Neural crest cell (in vitro differentiated cells): ENCODE results near the gene IGFBPL1. TPM values are rescaled to one million over a fixed set of nuclear protein-coding genes. Genes with fewer than 3 reads are reported as not detected.

Experiments
- DNase-seq: peaks from one replicate; pipeline ENCODE4 v3.0.0; 2021; ENCODE audit warnings: low read depth, mixed read lengths, low spot score
- H3K27ac Mint-ChIP-seq: one replicate; pipeline ENCODE4 v1.8.0; 2021; ENCODE audit warnings: mild to moderate bottlenecking, mixed read lengths; ENCODE audit not compliant: unreplicated experiment
- H3K27me3 Mint-ChIP-seq: 2 replicates; pipeline ENCODE4 v1.8.0; 2021; ENCODE audit warnings: low read depth, mild to moderate bottlenecking, mixed read lengths
- H3K36me3 Mint-ChIP-seq: 2 replicates; pipeline ENCODE4 v1.8.0; 2021; ENCODE audit warnings: low read depth, mild to moderate bottlenecking, mixed read lengths
- H3K4me1 Mint-ChIP-seq: 2 replicates; pipeline ENCODE4 v1.8.0; 2021; ENCODE audit warnings: mixed read lengths
- H3K4me3 Mint-ChIP-seq: one replicate; pipeline ENCODE4 v1.8.0; 2021; ENCODE audit warnings: mild to moderate bottlenecking, mixed read lengths
- H3K9me3 Mint-ChIP-seq: 2 replicates; pipeline ENCODE4 v1.8.0; 2021; ENCODE audit warnings: mixed read lengths
- CTCF ChIP-seq: fragments of 200-600 bp; sonication (generic); conservative IDR thresholded peaks from 2 replicates; pipeline ENCODE4 v1.5.0; 2021; ENCODE audit warnings: antibody characterized with exemption, mild to moderate bottlenecking
- total RNA-seq: library from RNA; stranded (reverse); gene quantifications from 2 replicates; pipeline ENCODE4 v1.2.1, GENCODE V29; 2021

IGFBPL1 gene
- total RNA-seq, 1 donor from 2014 or later = 63.8 TPM

DNA sequence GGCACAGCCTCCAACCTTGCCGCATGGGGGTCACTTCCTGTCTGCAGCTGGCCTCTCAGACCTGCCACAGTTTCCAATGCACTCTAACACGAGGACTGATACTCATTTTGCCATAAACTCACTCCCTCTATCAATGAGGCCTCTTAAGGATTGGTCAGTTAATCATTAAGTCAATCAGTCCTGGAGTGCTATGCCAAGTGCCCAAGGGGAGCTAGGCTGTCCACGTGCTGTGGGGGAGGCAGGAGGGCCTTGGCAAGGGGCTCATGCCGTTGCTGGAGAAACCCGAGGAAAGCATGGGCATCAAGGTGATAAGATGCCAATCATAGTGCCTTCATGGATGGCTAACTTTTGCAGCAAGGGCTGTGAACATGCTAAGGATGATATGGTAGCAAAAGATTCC is 33.4 kb downstream of the IGFBPL1 start:
- H3K4me3 Mint-ChIP-seq = peak overlapping the region; percentile 95
- peaks cover 9% of the 10 kb centered on the region for H3K27me3 Mint-ChIP-seq
- H3K36me3 Mint-ChIP-seq = peaks cover 3% of the 10 kb centered on the region
- H3K27ac Mint-ChIP-seq = no peak overlapping the region
- TF ChIP-seq CTCF = no peak
- no peaks in the 10 kb centered on the region for H3K9me3 Mint-ChIP-seq
- DNase-seq = no peak
- peaks cover 44% of the 10 kb centered on the region for H3K4me1 Mint-ChIP-seq

- H3K36me3 Mint-ChIP-seq = peaks cover 3% of the 10 kb centered on the region
- no peak overlapping the region for H3K27ac Mint-ChIP-seq
- peak overlapping the region; percentile 95 for H3K4me3 Mint-ChIP-seq
- H3K4me1 Mint-ChIP-seq = peaks cover 44% of the 10 kb centered on the region
- no peak for TF ChIP-seq CTCF
- no peaks in the 10 kb centered on the region for H3K9me3 Mint-ChIP-seq
- DNase-seq = no peak
- peaks cover 9% of the 10 kb centered on the region for H3K27me3 Mint-ChIP-seq
Measured at GRCh38 chr9:38390442-38390841, 33.8 kb downstream of the IGFBPL1 start.

DNA sequence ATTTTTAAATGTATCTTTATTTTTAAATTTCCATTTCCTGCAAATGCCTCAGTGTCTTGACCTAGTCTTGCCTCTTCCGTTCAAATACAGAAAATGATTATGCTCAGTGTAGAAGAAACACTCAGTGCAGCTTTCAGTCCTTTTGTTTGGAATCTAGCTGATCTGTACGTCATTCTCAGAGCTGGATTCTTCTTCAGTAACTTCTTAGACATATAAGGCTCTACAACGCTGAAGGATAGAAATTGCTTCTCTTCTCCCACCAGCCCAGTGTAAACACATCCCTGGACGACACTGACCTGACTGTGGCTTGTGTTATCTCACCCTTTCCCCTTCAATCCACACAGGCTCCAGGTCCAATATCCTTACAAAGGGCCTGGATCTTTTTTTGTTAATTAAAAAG is 34.9 kb downstream of the IGFBPL1 start:
- TF ChIP-seq CTCF = no peak
- Mint-ChIP-seq H3K27ac (no peak overlapping the region), H3K4me1 (peaks cover 41% of the 10 kb centered on the region), H3K9me3 (peaks cover 8% of the 10 kb centered on the region), H3K4me3 (peak overlapping the region; percentile 45), H3K27me3 (peaks cover 9% of the 10 kb centered on the region), H3K36me3 (no peaks in the 10 kb centered on the region)
- DNase-seq = no peak

- no peaks in the 10 kb centered on the region for H3K36me3 Mint-ChIP-seq
- no peak overlapping the region for H3K27ac Mint-ChIP-seq
- H3K9me3 Mint-ChIP-seq = peaks cover 8% of the 10 kb centered on the region
- H3K4me1 Mint-ChIP-seq = peaks cover 35% of the 10 kb centered on the region
- DNase-seq = no peak
- H3K4me3 Mint-ChIP-seq = no peak overlapping the region
- peaks cover 9% of the 10 kb centered on the region for H3K27me3 Mint-ChIP-seq
- TF ChIP-seq CTCF = no peak
Measured at GRCh38 chr9:38388283-38389223, 35.7 kb downstream of the IGFBPL1 start.

DNA sequence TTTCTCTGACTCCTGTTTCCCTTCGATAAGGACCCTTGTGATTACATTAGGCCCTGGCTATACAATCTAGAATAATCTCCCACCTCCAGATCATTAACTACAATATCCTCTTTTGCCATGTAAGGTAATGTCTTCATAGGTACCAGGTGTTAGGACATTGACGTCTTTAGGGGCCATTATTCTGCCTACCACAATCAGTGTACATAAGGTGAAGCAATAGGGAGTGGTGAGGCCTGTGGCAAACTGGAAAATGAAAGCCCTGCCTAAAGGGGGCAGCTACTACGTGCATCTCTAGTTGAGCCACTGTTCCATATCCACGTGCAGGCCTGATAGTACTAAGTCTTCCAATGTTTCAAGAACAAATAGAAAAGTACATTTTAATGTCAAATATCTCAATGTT is 36.5 kb downstream of the IGFBPL1 start:
- peaks cover 9% of the 10 kb centered on the region for H3K27me3 Mint-ChIP-seq

More for the DNA sequence above, 36.5 kb downstream of the IGFBPL1 start:
- no peak for DNase-seq
- Mint-ChIP-seq H3K4me3 (no peak overlapping the region), H3K9me3 (peaks cover 8% of the 10 kb centered on the region), H3K4me1 (peaks cover 28% of the 10 kb centered on the region), H3K27ac (no peak overlapping the region), H3K36me3 (no peaks in the 10 kb centered on the region)
- TF ChIP-seq CTCF = no peak
